A549 treated with ZK216348 at 1 μM for 4 hours (cell line): ENCODE results near the gene SENP6. TPM values are rescaled to one million over a fixed set of nuclear protein-coding genes. Genes with fewer than 3 reads are reported as not detected.

Experiments
- total RNA-seq: library from RNA; stranded (reverse); fragments of 200-300 nt; extraction: Qiagen RNA extraction; gene quantifications from 5 replicates; pipeline ENCODE4 v1.2.3, GENCODE V29; 2022; ENCODE audit warnings: low read depth

Gene SENP6
- 22.3 to 45.6 TPM (median 33.8 TPM) in 5 replicates for total RNA-seq

GRCh38 chr6:75601304-75602245 is at the start of gene SENP6:
SENP6 (plus strand) TSS chr6:75601880; CDS start chr6:75602525, 645 bp downstream.

GRCh38 chr6:75748743-75749538 is 147.3 kb downstream of the SENP6 start, which contains the start of gene MYO6:
MYO6 (plus strand) TSS chr6:75749239; CDS start chr6:75817548, 68,309 bp downstream.

Other genes with a start within 250 kb of the SENP6 start
- gene FILIP1, start 108.1 kb upstream of the SENP6 start, total RNA-seq, result 0.17 to 0.52 TPM (median 0.31 TPM) in 5 replicates
- gene MYO6, start 147.4 kb downstream of the SENP6 start, total RNA-seq, result 6.5 to 10.5 TPM (median 8.9 TPM) in 5 replicates